ENCODE measurements around the gene SMS. TPM values are rescaled to one million over a fixed set of nuclear protein-coding genes. Genes with fewer than 3 reads are reported as not detected.

SMS gene
- total and polyA plus RNA-seq, 2 experiments from 2014 or later = 185 to 274 TPM

DNA sequence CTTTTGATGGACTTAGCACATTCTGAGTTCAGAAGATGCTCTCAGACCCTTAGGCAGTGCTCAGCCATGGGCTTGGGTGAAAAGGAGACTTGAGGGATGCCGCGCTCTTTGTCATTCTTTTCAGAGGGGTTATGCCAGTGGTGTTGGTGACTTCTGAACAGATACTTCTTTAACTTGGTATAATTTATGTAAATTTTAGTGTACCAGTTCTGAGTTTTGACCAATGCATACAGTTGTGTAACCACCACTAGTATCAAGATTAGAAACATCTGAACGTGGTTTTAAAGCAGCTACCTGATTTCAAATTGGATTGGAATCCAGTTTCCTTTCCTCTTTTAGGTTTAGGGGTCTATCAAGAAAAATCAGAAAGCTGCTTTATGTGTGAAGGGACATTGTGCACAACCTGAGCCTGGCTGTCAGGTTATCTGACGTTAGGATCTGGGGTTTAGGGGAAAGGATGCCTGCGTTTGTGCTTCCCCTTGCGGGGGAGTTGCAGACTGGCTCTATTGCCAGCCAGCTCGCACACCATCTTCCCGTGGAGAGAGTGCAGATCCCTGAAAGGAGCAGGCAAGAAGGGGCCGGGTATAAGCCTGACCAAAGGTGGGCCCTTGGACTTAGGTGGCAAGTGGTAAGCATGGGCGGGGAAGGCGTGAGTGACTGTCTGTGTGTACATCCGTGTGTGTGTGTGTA lies 19.0 kb downstream of the SMS start:
- Histone ChIP-seq H3K4me2 (no peak overlapping the region), H3K27me3 (ENCODE audit: insufficient read depth) (no peaks in the 10 kb centered on the region), H3K4me1 (ENCODE audit: insufficient read depth) (peaks cover 30% of the 10 kb centered on the region), H3F3A (replicated peaks; ENCODE audit: low read depth) (no peaks in the 10 kb centered on the region), H4K20me1 (replicated peaks; ENCODE audit: insufficient read depth) (peaks cover 23% of the 10 kb centered on the region), H2AFZ (no peak overlapping the region), H3K4me3 (no peak overlapping the region), H3K9me2 (ENCODE audit: insufficient read depth) (no peaks in the 10 kb centered on the region), H3K27ac (ENCODE audit: low read depth) (no peak overlapping the region), H3K79me2 (replicated peaks; ENCODE audit: insufficient read depth) (peaks cover 100% of the 10 kb centered on the region), H3K36me3 (ENCODE audit: insufficient read depth) (no peaks in the 10 kb centered on the region)
- DNase-seq (ENCODE audit: low spot score) (no peak), ATAC-seq (peak; percentile 56)
- Mint-ChIP-seq H3K9me3 (no peaks in the 10 kb centered on the region), H3K27ac (peak overlapping the region; percentile 78; the same call in 1 of the 2 replicates), H3K36me3 (ENCODE audit: low read depth) (peaks cover 7% of the 10 kb centered on the region; the same call in 1 of the 3 replicates), H3K4me3 (no peak overlapping the region; the same call in 2 of the 3 replicates), H3K4me1 (peaks cover 52% of the 10 kb centered on the region), H3K27me3 (ENCODE audit: insufficient read depth, low read depth, poor library complexity) (peaks cover 5% of the 10 kb centered on the region)
- TF ChIP-seq STAT1 (IDR thresholded peaks at IDR 0.05; ENCODE audit: unreplicated experiment) (no peak), EZH2phosphoT487 (IDR thresholded peaks at IDR 0.05; ENCODE audit: unreplicated experiment) (no peak), ZNF114 (CRISPR knock-in tag; IDR thresholded peaks at IDR 0.05) (no peak), POLR2AphosphoS5 (IDR thresholded peaks at IDR 0.05; ENCODE audit: low read depth) (no peak), ZNF331 (CRISPR knock-in tag; IDR thresholded peaks at IDR 0.05; ENCODE audit: low read depth) (no peak), NANOG (IDR thresholded peaks at IDR 0.05; ENCODE audit: borderline replicate concordance) (no peak), EZH2 (IDR thresholded peaks at IDR 0.05; ENCODE audit: low read depth, unreplicated experiment) (no peak), CREB1 (CRISPR knock-in tag; IDR thresholded peaks at IDR 0.05; ENCODE audit: low read depth) (no peak), JUNB (IDR thresholded peaks at IDR 0.05; ENCODE audit: unreplicated experiment) (no peak)
- TF ChIP-seq, protein P1, sequence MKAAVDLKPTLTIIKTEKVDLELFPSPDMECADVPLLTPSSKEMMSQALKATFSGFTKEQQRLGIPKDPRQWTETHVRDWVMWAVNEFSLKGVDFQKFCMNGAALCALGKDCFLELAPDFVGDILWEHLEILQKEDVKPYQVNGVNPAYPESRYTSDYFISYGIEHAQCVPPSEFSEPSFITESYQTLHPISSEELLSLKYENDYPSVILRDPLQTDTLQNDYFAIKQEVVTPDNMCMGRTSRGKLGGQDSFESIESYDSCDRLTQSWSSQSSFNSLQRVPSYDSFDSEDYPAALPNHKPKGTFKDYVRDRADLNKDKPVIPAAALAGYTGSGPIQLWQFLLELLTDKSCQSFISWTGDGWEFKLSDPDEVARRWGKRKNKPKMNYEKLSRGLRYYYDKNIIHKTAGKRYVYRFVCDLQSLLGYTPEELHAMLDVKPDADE (IDR thresholded peaks at IDR 0.05) = no peak
- TF ChIP-seq, protein P2, sequence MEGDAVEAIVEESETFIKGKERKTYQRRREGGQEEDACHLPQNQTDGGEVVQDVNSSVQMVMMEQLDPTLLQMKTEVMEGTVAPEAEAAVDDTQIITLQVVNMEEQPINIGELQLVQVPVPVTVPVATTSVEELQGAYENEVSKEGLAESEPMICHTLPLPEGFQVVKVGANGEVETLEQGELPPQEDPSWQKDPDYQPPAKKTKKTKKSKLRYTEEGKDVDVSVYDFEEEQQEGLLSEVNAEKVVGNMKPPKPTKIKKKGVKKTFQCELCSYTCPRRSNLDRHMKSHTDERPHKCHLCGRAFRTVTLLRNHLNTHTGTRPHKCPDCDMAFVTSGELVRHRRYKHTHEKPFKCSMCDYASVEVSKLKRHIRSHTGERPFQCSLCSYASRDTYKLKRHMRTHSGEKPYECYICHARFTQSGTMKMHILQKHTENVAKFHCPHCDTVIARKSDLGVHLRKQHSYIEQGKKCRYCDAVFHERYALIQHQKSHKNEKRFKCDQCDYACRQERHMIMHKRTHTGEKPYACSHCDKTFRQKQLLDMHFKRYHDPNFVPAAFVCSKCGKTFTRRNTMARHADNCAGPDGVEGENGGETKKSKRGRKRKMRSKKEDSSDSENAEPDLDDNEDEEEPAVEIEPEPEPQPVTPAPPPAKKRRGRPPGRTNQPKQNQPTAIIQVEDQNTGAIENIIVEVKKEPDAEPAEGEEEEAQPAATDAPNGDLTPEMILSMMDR (conservative IDR thresholded peaks at IDR 0.05; ENCODE audit: low read depth in 2 of 2) = no peak
- TF ChIP-seq, protein P3, sequence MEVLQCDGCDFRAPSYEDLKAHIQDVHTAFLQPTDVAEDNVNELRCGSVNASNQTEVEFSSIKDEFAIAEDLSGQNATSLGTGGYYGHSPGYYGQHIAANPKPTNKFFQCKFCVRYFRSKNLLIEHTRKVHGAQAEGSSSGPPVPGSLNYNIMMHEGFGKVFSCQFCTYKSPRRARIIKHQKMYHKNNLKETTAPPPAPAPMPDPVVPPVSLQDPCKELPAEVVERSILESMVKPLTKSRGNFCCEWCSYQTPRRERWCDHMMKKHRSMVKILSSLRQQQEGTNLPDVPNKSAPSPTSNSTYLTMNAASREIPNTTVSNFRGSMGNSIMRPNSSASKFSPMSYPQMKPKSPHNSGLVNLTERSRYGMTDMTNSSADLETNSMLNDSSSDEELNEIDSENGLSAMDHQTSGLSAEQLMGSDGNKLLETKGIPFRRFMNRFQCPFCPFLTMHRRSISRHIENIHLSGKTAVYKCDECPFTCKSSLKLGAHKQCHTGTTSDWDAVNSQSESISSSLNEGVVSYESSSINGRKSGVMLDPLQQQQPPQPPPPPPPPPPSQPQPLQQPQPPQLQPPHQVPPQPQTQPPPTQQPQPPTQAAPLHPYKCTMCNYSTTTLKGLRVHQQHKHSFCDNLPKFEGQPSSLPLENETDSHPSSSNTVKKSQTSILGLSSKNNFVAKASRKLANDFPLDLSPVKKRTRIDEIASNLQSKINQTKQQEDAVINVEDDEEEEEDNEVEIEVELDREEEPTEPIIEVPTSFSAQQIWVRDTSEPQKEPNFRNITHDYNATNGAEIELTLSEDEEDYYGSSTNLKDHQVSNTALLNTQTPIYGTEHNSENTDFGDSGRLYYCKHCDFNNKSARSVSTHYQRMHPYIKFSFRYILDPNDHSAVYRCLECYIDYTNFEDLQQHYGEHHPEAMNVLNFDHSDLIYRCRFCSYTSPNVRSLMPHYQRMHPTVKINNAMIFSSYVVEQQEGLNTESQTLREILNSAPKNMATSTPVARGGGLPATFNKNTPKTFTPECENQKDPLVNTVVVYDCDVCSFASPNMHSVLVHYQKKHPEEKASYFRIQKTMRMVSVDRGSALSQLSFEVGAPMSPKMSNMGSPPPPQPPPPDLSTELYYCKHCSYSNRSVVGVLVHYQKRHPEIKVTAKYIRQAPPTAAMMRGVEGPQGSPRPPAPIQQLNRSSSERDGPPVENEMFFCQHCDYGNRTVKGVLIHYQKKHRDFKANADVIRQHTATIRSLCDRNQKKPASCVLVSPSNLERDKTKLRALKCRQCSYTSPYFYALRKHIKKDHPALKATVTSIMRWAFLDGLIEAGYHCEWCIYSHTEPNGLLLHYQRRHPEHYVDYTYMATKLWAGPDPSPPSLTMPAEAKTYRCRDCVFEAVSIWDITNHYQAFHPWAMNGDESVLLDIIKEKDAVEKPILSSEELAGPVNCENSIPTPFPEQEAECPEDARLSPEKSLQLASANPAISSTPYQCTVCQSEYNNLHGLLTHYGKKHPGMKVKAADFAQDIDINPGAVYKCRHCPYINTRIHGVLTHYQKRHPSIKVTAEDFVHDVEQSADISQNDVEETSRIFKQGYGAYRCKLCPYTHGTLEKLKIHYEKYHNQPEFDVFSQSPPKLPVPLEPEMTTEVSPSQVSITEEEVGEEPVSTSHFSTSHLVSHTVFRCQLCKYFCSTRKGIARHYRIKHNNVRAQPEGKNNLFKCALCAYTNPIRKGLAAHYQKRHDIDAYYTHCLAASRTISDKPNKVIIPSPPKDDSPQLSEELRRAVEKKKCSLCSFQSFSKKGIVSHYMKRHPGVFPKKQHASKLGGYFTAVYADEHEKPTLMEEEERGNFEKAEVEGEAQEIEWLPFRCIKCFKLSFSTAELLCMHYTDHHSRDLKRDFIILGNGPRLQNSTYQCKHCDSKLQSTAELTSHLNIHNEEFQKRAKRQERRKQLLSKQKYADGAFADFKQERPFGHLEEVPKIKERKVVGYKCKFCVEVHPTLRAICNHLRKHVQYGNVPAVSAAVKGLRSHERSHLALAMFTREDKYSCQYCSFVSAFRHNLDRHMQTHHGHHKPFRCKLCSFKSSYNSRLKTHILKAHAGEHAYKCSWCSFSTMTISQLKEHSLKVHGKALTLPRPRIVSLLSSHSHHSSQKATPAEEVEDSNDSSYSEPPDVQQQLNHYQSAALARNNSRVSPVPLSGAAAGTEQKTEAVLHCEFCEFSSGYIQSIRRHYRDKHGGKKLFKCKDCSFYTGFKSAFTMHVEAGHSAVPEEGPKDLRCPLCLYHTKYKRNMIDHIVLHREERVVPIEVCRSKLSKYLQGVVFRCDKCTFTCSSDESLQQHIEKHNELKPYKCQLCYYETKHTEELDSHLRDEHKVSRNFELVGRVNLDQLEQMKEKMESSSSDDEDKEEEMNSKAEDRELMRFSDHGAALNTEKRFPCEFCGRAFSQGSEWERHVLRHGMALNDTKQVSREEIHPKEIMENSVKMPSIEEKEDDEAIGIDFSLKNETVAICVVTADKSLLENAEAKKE (CRISPR knock-in tag; IDR thresholded peaks at IDR 0.05) = no peak
- TF ChIP-seq, protein P4, sequence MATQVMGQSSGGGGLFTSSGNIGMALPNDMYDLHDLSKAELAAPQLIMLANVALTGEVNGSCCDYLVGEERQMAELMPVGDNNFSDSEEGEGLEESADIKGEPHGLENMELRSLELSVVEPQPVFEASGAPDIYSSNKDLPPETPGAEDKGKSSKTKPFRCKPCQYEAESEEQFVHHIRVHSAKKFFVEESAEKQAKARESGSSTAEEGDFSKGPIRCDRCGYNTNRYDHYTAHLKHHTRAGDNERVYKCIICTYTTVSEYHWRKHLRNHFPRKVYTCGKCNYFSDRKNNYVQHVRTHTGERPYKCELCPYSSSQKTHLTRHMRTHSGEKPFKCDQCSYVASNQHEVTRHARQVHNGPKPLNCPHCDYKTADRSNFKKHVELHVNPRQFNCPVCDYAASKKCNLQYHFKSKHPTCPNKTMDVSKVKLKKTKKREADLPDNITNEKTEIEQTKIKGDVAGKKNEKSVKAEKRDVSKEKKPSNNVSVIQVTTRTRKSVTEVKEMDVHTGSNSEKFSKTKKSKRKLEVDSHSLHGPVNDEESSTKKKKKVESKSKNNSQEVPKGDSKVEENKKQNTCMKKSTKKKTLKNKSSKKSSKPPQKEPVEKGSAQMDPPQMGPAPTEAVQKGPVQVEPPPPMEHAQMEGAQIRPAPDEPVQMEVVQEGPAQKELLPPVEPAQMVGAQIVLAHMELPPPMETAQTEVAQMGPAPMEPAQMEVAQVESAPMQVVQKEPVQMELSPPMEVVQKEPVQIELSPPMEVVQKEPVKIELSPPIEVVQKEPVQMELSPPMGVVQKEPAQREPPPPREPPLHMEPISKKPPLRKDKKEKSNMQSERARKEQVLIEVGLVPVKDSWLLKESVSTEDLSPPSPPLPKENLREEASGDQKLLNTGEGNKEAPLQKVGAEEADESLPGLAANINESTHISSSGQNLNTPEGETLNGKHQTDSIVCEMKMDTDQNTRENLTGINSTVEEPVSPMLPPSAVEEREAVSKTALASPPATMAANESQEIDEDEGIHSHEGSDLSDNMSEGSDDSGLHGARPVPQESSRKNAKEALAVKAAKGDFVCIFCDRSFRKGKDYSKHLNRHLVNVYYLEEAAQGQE (IDR thresholded peaks at IDR 0.05; ENCODE audit: unreplicated experiment) = no peak
